Activated T-cell treated with anti-CD3 and anti-CD28 coated beads for 24 hours (primary cell): ENCODE results near the gene HRH1.
"Not testable (repeated sequence)": the region's sequence is repeated elsewhere in the genome, so short reads cannot be mapped to it uniquely, and the experiment has no call there.

Source experiments
- DNase-seq: peaks from one replicate; pipeline ENCODE4 v3.0.0-alpha.2; 2020; ENCODE audit warnings: low read depth

The HRH1 gene

GRCh38 chr3:11143476-11143875, 10.8 kb upstream of the HRH1 start:
- DNase-seq = no peak

GRCh38 chr3:11144996-11145395, 9.3 kb upstream of the HRH1 start:
- no peak for DNase-seq

GRCh38 chr3:11145888-11146287, 8.4 kb upstream of the HRH1 start:
- DNase-seq = no peak

GRCh38 chr3:11146773-11147660, 7.3 kb upstream of the HRH1 start:
- no peak for DNase-seq

- DNase-seq = no peak
Observed at GRCh38 chr3:11150256-11150655, 4.0 kb upstream of the HRH1 start.

GRCh38 chr3:11152301-11152700, 2.0 kb upstream of the HRH1 start:
- DNase-seq = no peak

GRCh38 chr3:11154953-11155325, 646 bp downstream of the HRH1 start:
- no peak for DNase-seq

GRCh38 chr3:11155341-11156025, 1.2 kb downstream of the HRH1 start:
- DNase-seq = peak; percentile 8

GRCh38 chr3:11156026-11156410, 1.7 kb downstream of the HRH1 start:
- no peak for DNase-seq

- no peak for DNase-seq
Observed at GRCh38 chr3:11157421-11157820, 3.1 kb downstream of the HRH1 start.

- no peak for DNase-seq
Observed at GRCh38 chr3:11159421-11159904, 5.2 kb downstream of the HRH1 start.

GRCh38 chr3:11161666-11162065, 7.4 kb downstream of the HRH1 start:
- DNase-seq = no peak

- no peak for DNase-seq
Observed at GRCh38 chr3:11162401-11163345, 8.4 kb downstream of the HRH1 start.

- DNase-seq = no peak
Observed at GRCh38 chr3:11164607-11165006, 10.3 kb downstream of the HRH1 start.

GRCh38 chr3:11165476-11165875, 11.2 kb downstream of the HRH1 start:
- no peak for DNase-seq

- not testable (repeated sequence) for DNase-seq
Observed at GRCh38 chr3:11166807-11167400, 12.6 kb downstream of the HRH1 start.

- no peak for DNase-seq
Observed at GRCh38 chr3:11167590-11167989, 13.3 kb downstream of the HRH1 start.

- no peak for DNase-seq
Observed at GRCh38 chr3:11168406-11168805, 14.1 kb downstream of the HRH1 start.

- DNase-seq = no peak
Observed at GRCh38 chr3:11168881-11169805, 14.8 kb downstream of the HRH1 start.

GRCh38 chr3:11170052-11170770, 15.9 kb downstream of the HRH1 start:
- DNase-seq = no peak
